DOHH2 (cell line): ENCODE data around the gene PARD6A.

Experiments used
- EZH2phosphoT487 ChIP-seq: fragments of 200-600 bp; sonication (generic); IDR thresholded peaks from 2 replicates; pipeline ENCODE4 v1.6.1; 2017; ENCODE audit warnings: borderline replicate concordance, mild to moderate bottlenecking, antibody characterized with exemption, low read length, moderate library complexity, mixed read lengths
- TF ChIP-seq, protein P1 (sequence below): fragments of 200-600 bp; sonication (generic); IDR thresholded peaks from one replicate; pipeline ENCODE4 v1.5.1; 2014; ENCODE audit warnings: antibody characterized with exemption, mild to moderate bottlenecking, low read depth, low read length; ENCODE audit not compliant: poor library complexity, severe bottlenecking

DNA sequence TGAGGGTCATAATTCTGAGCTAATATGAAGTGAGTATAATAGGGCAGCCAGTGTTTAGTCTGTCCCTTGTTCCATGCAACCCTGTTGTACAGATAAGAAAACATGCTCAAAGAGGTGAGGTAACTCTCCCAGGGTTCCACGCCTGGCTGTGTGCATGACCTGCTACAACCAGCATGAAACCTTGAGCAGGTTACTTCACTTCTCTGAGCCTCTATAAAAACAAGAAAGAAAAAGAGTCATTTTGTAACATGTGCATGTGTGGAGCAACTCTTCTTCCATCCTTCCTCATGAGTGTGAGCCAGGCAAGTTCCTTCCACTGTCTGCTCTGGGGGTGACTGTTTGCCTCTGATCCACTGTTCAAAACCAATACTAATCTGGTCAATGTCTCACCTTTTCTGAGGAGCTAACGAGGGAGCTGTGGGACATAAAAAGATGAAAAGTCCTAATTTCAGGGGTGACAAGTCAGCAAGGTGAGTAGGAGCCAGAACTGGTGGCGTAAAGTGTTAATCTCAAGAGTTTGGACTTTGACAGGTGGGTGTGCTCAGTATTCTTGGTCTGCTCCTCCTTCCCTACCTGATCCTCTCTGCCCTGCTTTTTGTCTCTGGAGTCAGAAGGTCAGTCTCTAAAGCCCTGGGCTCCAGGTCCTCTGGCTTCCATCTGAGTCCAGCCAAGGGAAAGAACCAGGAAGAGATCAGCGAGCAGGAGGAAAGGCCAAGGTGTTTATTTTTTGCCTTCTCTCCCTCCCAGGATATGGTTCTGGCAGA is 36.8 kb downstream of the PARD6A start:
- TF ChIP-seq, protein P1, sequence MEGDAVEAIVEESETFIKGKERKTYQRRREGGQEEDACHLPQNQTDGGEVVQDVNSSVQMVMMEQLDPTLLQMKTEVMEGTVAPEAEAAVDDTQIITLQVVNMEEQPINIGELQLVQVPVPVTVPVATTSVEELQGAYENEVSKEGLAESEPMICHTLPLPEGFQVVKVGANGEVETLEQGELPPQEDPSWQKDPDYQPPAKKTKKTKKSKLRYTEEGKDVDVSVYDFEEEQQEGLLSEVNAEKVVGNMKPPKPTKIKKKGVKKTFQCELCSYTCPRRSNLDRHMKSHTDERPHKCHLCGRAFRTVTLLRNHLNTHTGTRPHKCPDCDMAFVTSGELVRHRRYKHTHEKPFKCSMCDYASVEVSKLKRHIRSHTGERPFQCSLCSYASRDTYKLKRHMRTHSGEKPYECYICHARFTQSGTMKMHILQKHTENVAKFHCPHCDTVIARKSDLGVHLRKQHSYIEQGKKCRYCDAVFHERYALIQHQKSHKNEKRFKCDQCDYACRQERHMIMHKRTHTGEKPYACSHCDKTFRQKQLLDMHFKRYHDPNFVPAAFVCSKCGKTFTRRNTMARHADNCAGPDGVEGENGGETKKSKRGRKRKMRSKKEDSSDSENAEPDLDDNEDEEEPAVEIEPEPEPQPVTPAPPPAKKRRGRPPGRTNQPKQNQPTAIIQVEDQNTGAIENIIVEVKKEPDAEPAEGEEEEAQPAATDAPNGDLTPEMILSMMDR, result no peak
- TF ChIP-seq EZH2phosphoT487, result no peak
